ENCODE measurements around the gene NDUFS6. TPM values are rescaled to one million over a fixed set of nuclear protein-coding genes. Genes with fewer than 3 reads are reported as not detected.

The NDUFS6 gene
- total and polyA plus RNA-seq, 11 donors: 55.9 to 311 (median 95.9) TPM

- Histone ChIP-seq H3K27me3 (peaks cover 0 to 25% (median 0%) of the 10 kb centered on the region in 9 donors), H3K27ac (no peak overlapping the region), H3K4me3 (no peak overlapping the region), H3K4me1 (peaks cover 0 to 15% (median 0%) of the 10 kb centered on the region in 12 donors), H3K9me3 (no peaks in the 10 kb centered on the region), H3K36me3 (no peaks in the 10 kb centered on the region)
- DNase-seq (no peak), ATAC-seq (no peak)
- TF ChIP-seq CTCF (IDR thresholded peaks at IDR 0.05) (no peak), POLR2A (IDR thresholded peaks at IDR 0.05) (no peak)
- WGBS, 4 donors: 83 to 92% (median 88%) methylated on average over 13 to 16 of the region's 16 CpGs
- intact Hi-C loops (cut with DNase I): no loop called here
These were observed 63.8 kb downstream of the NDUFS6 start for GRCh38 chr5:1864896-1865440.

GRCh38 chr5:1865486-1865885, 64.3 kb downstream of the NDUFS6 start:
- ATAC-seq (no peak), DNase-seq (no peak)
- TF ChIP-seq CTCF (IDR thresholded peaks at IDR 0.05) (no peak), POLR2A (IDR thresholded peaks at IDR 0.05) (no peak)
- Histone ChIP-seq H3K9me3 (no peaks in the 10 kb centered on the region), H3K27me3 (peaks cover 0 to 25% (median 0%) of the 10 kb centered on the region in 9 donors), H3K4me3 (no peak overlapping the region), H3K27ac (no peak overlapping the region), H3K4me1 (peaks cover 0 to 11% (median 0%) of the 10 kb centered on the region in 12 donors), H3K36me3 (no peaks in the 10 kb centered on the region)
- WGBS, 4 donors: 70 to 83% (median 76%) methylated on average over 13 to 14 of the region's 14 CpGs
- intact Hi-C loops (cut with DNase I): no loop called here

Other genes with a start within 250 kb of the NDUFS6 start
- 10 to 100 TPM; 45.6 to 77.6 (median 55.3) TPM for gene MRPL36, start 1.6 kb upstream of the NDUFS6 start, total RNA-seq
- gene MRPL36, start 1.6 kb upstream of the NDUFS6 start, polyA plus RNA-seq: 100 to 1,000 TPM in 1 of 2 donors, 10 to 100 TPM in 1; 88.8 to 107 TPM
- gene IRX4, start 81.5 kb downstream of the NDUFS6 start, total RNA-seq: 10 to 100 TPM in 8 of 9 donors, 1 to 10 TPM in 1; 8.6 to 32.3 (median 17.4) TPM
- 10 to 100 TPM in 1 of 2 donors, 1 to 10 TPM in 1; 9.7 to 13.1 TPM for gene IRX4, start 81.5 kb downstream of the NDUFS6 start, polyA plus RNA-seq

Measured in heart left ventricle (tissue), 16 donors.